ENCODE measurements around the gene NFYB.

The NFYB gene

DNA sequence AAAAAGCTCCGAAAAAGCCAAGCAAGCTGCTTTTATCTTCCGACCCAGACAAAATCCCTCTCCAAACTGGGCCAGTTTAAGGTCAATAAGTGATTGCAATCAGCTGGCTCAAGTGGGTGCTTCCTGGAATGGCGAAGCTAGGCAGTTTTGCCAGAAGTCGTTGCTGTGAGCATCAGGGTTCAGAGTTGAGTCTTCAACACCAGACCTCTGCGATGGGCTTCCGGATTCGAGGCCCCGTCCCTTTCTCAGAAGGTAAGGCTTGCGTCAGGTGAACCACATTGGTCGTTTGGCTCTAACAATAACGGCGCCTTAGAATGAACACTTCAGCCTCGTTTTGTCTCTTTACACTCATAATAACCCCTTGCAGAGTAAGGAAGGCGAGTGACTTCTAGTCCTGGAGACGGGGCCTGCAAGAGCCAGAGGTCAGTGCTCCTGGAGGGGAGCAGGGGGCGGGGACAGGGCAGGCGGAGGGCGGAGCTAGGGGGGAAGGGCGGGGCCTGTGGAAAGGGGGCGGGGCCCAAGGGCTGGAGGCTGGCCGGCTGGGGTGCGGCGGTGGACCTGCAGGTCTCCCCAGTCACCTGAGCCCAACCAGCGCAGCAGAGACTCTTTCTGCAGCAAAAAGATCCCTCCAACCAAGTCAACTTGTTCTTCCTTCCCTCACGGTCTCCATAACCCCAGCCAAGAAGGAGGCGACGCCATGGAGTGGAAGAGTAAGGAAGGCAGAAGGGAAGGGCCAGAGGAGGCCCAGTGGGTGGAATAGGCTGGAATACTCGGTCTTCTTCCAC lies 34.0 kb upstream of the NFYB start:
- H3K4me3 ChIP-seq (ENCODE audit: low read depth, low read length): no peak overlapping the region
- TF ChIP-seq, protein P1, sequence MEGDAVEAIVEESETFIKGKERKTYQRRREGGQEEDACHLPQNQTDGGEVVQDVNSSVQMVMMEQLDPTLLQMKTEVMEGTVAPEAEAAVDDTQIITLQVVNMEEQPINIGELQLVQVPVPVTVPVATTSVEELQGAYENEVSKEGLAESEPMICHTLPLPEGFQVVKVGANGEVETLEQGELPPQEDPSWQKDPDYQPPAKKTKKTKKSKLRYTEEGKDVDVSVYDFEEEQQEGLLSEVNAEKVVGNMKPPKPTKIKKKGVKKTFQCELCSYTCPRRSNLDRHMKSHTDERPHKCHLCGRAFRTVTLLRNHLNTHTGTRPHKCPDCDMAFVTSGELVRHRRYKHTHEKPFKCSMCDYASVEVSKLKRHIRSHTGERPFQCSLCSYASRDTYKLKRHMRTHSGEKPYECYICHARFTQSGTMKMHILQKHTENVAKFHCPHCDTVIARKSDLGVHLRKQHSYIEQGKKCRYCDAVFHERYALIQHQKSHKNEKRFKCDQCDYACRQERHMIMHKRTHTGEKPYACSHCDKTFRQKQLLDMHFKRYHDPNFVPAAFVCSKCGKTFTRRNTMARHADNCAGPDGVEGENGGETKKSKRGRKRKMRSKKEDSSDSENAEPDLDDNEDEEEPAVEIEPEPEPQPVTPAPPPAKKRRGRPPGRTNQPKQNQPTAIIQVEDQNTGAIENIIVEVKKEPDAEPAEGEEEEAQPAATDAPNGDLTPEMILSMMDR (conservative IDR thresholded peaks at IDR 0.05; ENCODE audit: low read depth, low read length): no peak
- no peak for DNase-seq (ENCODE audit: low read depth)

DNA sequence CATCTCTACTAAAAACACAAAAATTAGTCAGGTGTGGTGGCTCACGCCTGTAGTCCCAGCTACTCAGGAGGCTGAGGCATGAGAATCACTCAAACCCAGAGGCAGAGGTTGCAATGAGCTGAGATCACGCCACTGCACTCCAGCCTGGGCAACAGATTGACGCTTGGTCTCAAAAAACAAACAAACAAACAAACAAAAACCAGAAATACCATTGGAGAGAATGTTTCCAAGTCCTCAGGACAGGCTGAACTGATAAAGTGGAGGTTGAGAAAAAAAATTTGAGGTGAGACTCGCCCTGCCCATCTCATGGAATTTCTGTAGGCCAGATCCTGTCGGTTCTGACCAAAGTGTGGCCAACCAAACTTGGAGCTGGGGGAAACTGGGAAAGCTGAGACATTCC lies 30.6 kb upstream of the NFYB start:
- no peak overlapping the region for H3K4me3 ChIP-seq (ENCODE audit: low read depth, low read length)
- DNase-seq (ENCODE audit: low read depth): no peak
- TF ChIP-seq, protein P1 (conservative IDR thresholded peaks at IDR 0.05; ENCODE audit: low read depth, low read length): no peak

DNA sequence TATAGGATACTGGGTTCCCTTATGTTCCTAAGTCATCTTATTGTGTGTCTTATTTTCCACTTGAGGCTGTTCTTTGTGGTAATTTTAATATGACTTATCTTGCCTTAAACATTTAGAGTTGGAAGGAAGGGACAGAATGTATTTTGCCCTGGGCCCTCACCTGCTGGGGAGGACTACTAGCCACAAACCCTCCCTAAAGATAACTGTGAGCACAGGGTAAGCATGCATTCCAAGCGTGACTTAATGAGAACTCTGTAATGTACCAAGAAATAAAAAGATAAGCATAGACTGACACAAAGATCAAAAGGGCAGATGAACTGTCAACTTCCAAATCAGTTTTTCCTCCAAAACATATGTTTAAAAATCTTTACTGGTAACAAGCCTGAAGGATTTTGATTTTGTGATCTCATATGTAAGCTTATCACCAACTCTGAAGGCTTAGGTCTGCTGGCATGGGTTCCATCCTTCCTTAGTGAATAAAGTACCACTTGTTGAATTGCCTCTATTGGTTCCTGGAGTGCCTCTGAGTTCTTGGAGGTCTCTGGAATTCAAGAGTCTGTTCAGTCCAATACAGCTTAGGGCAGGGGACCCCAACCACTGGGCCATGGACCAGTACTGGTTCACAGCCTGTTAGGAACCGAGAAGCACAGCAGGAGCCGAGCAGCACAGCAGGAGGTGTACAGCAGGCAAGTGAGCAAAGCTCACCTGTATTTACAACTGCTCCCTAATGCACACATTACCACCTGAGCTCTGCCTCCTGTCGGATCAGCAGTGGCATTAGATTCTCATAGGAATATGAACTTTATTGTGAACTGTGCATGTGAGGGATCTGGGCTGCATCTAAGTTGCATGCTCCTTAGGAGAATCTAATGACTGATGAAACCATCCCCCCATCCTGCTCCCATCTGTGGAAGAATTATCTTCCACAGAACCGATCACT lies 29.8 kb upstream of the NFYB start:
- TF ChIP-seq, protein P1 (conservative IDR thresholded peaks at IDR 0.05; ENCODE audit: low read depth, low read length): no peak
- DNase-seq (ENCODE audit: low read depth): no peak
- no peak overlapping the region for H3K4me3 ChIP-seq (ENCODE audit: low read depth, low read length)

DNA sequence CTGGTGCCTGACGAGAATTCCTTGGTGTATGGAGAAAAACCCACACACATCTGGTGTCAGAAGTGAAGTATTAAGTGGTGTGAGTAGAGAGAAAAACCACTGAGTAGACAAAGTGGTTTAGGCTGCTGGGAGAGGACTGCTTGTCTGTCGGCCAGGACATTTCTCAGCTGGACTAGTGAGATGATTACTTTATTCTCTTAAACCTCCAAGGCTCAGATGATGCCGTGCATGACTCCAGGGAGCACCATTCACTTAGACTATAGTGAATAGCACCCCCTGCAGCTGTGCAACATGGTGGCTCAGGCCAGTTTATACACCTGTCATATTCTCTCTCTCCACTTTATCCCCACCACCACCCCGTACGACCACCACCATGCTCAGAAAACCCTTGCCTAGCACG lies 28.5 kb upstream of the NFYB start:
- no peak for DNase-seq (ENCODE audit: low read depth)
- H3K4me3 ChIP-seq (ENCODE audit: low read depth, low read length): no peak overlapping the region
- TF ChIP-seq, protein P1 (conservative IDR thresholded peaks at IDR 0.05; ENCODE audit: low read depth, low read length): peak; percentile 15

DNA sequence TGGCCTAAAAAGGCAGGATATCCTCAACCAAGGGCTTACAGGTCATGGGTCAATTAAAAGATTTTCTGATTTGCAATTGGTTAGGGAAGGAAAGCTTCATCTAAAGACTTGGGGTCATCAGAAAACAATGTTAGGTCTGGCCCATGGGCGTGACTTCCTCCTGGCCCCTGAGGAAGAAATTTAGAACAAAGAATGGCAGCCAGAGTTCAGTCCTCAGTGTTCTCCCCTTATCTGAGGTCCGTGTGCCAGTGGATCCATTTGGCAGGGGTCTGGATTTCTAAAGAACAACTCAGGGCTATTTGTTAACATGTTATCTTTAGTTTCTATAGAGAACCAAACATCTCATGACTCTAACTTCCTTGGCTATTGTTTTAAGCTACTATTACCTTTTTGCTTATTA lies 27.8 kb upstream of the NFYB start:
- TF ChIP-seq, protein P1 (conservative IDR thresholded peaks at IDR 0.05; ENCODE audit: low read depth, low read length): no peak
- no peak overlapping the region for H3K4me3 ChIP-seq (ENCODE audit: low read depth, low read length)
- DNase-seq (ENCODE audit: low read depth): no peak

DNA sequence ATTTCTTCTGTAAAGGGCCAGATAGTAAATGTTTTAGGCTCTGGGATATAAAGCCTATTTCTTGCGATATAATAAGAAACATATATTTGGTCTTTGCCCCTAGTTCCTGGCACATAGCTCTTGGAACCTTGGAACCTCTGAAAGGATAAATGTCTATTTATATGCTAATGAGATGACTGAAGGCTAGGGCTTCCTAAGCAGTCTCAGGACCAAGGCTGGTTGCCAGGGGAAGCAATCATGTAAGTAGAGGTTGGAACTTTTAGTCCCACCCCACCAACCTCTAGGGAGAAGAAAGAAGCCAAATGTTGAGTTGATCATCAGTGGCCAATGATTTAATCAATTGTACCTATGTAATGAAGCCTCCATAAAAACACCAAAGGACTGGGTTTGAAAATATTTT lies 26.6 kb upstream of the NFYB start:
- no peak for DNase-seq (ENCODE audit: low read depth)
- TF ChIP-seq, protein P1 (conservative IDR thresholded peaks at IDR 0.05; ENCODE audit: low read depth, low read length): no peak
- no peak overlapping the region for H3K4me3 ChIP-seq (ENCODE audit: low read depth, low read length)
